Retinal pigment epithelial cell (primary cell): ENCODE results near the gene PLEK.
"Not testable (repeated sequence)": the region's sequence is repeated elsewhere in the genome, so short reads cannot be mapped to it uniquely, and the experiment has no call there.

ENCODE experiments used
- DNase-seq: peaks from one replicate; pipeline ENCODE4 v3.0.0-alpha.2; 2010; ENCODE audit warnings: low read depth
- H3K4me3 ChIP-seq: 2 replicates; pipeline ENCODE4 v1.5.1; 2011; ENCODE audit warnings: mild to moderate bottlenecking, low read length, control low read depth, moderate library complexity
- TF ChIP-seq, protein P1 (sequence below): conservative IDR thresholded peaks from 2 replicates; pipeline ENCODE4 v1.5.1; 2011; ENCODE audit warnings: low read depth, low read length, control low read depth, inconsistent platforms

The PLEK gene

DNA sequence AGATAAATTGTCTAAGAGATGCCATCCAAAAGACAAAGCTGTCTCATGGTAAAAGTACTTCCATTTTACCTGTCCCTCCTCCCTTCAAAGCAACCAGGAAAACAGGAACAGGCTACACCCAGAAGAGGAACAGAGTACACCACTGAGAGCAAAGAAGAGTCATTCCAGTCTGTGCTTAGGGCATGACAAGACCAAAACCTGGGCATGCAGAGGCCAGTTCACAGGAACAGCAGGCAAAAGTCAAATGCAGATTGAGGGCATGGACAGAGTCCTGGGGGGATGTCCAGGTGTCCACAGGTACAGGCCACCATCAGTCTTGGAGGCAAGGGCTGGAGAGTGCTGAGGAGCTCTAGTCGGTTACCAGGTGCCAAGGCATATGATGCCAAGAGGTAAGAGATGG is 23.7 kb downstream of the PLEK start:
- no peak for DNase-seq
- no peak overlapping the region for H3K4me3 ChIP-seq
- TF ChIP-seq, protein P1, sequence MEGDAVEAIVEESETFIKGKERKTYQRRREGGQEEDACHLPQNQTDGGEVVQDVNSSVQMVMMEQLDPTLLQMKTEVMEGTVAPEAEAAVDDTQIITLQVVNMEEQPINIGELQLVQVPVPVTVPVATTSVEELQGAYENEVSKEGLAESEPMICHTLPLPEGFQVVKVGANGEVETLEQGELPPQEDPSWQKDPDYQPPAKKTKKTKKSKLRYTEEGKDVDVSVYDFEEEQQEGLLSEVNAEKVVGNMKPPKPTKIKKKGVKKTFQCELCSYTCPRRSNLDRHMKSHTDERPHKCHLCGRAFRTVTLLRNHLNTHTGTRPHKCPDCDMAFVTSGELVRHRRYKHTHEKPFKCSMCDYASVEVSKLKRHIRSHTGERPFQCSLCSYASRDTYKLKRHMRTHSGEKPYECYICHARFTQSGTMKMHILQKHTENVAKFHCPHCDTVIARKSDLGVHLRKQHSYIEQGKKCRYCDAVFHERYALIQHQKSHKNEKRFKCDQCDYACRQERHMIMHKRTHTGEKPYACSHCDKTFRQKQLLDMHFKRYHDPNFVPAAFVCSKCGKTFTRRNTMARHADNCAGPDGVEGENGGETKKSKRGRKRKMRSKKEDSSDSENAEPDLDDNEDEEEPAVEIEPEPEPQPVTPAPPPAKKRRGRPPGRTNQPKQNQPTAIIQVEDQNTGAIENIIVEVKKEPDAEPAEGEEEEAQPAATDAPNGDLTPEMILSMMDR = no peak

DNA sequence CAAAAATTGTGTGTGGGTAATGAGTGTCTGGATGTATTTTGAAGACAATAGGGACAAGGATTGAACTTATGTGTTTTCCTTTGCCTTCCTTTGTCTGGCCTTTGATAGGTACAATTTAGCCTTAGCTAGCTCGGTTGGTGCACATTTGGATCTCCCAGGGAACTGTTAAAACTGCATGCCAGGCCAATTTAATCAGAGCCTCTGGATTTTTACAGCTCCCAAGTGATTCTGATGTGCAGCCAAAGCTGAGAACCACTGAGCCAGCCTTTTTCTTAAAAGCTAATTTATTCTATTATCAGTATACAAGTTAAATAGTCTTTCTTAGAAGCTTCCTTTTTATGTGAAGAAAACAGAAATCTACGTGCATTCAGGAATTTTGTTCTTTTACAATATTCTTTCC is 25.0 kb downstream of the PLEK start:
- no peak for DNase-seq
- no peak overlapping the region for H3K4me3 ChIP-seq
- TF ChIP-seq, protein P1 = no peak

DNA sequence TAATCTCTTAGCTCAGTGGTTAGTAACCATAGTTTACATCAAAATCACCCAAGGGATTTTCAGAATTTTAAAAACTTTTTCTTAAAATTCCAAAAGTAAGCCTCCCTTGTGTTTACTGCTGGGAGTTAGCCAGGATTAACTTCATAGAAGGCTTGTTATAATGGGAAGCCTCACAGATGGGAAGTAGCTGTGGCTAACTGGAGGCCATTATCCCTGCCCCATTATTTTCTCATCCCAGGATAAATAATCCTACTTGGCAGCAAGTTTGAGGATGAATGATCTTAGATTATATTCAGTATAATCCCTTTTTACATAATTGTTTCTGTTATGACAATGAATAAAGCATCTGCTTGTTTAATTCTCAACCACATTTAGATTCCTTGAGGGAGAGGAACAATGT is 25.5 kb downstream of the PLEK start:
- TF ChIP-seq, protein P1 = no peak

DNA sequence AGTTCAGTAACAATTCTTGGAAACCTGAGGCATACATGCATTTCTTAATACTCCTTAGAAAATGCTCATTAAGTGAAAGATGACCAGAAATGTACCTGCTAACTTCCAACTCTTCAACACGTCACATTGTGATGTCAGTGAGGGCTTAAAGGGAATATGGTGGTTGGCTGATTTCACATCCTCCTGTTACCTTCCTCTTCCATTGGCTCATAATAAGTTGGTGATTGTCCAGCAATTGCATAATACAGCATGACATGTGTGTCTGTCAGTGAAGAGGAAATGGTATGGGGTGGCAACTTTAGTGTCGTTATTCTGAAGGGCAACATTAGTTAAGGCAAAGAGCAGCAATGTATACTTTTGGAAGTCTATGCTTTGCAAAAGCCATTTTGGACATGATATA is 26.0 kb downstream of the PLEK start:
- no peak for DNase-seq
- TF ChIP-seq, protein P1 = no peak
- H3K4me3 ChIP-seq = no peak overlapping the region

More for the DNA sequence above, 25.5 kb downstream of the PLEK start:
- no peak for DNase-seq
- no peak overlapping the region for H3K4me3 ChIP-seq

DNA sequence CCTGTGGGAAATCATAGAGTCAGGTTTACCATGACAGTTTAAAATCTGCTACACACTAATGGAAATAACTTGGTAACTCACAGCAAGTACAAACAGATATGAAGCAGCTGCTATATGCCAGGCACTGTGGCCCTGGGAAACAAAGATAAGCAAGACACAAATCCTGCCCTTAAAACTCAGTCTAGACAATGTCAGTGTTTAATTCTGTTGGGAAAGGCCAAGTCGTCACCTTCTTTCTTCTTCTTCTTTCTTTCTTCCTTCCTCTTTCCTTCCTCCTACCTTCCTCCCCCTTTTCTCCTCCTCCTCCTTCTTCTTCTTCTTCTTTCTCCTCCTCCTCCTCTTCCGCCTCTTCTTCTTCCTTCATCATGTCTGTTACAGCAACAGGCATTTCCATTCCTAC is 26.8 kb downstream of the PLEK start:
- H3K4me3 ChIP-seq = no peak overlapping the region
- no peak for DNase-seq
- TF ChIP-seq, protein P1 = no peak

DNA sequence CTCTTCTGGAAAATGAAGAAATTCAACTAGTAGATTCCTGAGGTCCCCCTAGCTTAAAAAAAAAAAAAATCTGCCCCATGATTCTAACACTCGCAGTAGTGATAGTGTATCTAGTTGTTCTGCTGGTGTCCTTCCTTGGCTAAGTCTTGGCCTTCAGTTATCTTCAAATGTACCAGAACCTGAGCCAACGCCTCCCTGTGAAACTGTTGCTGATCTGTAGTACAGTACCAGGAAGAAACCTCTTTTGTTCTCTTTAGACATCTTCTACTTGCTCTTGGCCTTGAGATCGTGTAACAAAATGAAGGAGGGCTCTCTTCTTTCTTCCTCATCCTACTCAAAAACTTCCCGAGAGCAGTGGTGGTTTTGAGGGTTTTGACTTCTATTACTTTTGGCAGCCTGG is 31.0 kb downstream of the PLEK start:
- no peak overlapping the region for H3K4me3 ChIP-seq
- TF ChIP-seq, protein P1 = no peak

DNA sequence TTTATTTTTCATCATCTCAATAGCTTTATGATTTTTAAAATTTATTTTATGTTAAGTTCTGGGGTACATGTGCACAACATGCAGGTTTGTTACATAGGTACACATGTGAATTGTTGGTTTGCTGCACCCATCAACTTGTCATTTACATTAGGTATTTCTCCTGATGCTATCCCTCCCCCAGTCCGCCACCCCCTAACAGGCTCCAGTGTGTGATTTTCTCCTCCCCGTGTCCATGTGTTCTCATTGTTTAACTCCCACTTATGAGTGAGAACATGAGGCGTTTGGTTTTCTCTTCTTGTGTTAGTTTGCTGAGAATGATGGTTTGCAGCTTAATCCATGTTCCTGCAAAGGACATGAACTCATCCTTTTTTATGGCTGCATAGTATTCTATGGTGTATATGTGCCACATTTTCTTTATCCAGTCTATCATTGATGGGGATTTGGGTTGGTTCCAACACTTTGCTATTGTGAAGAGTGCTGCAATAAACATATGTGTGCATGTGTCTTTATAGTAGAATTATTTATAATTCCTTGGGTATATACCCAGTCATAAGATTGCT is 32.7 kb downstream of the PLEK start:
- not testable (repeated sequence) for H3K4me3 ChIP-seq

More for the DNA sequence above, 31.0 kb downstream of the PLEK start:
- no peak for DNase-seq

More for the DNA sequence above, 32.7 kb downstream of the PLEK start:
- not testable (repeated sequence) for DNase-seq
